HEK293 (cell line): ENCODE results near the gene MXD4.

ENCODE experiments used
- BCL11B ChIP-seq: fragments of 450-650 bp; formaldehyde crosslinking; IDR thresholded peaks from 2 replicates; pipeline ENCODE4 v1.5.1; 2016; ENCODE audit warnings: low read depth, missing biosample characterization, missing genetic modification characterization
- CTCF ChIP-seq: fragments of 450-650 bp; formaldehyde crosslinking; IDR thresholded peaks from 2 replicates; pipeline ENCODE4 v1.5.1; 2016; ENCODE audit warnings: missing biosample characterization, missing genetic modification characterization
- HIC1 ChIP-seq: fragments of 450-650 bp; formaldehyde crosslinking; IDR thresholded peaks from 2 replicates; pipeline ENCODE4 v1.5.1; 2016; ENCODE audit warnings: missing biosample characterization, missing genetic modification characterization
- SP2 ChIP-seq: fragments of 450-650 bp; formaldehyde crosslinking; IDR thresholded peaks from 2 replicates; pipeline ENCODE4 v1.5.1; 2016; ENCODE audit warnings: missing biosample characterization, missing genetic modification characterization
- ZNF239 ChIP-seq: fragments of 450-650 bp; formaldehyde crosslinking; IDR thresholded peaks from 2 replicates; pipeline ENCODE4 v1.5.1; 2016; ENCODE audit warnings: missing biosample characterization, missing genetic modification characterization
- ZNF302 ChIP-seq: fragments of 450-650 bp; formaldehyde crosslinking; IDR thresholded peaks from 2 replicates; pipeline ENCODE4 v1.5.1; 2016; ENCODE audit warnings: missing biosample characterization, missing genetic modification characterization, low read depth

- no peak for TF ChIP-seq CTCF (tag by site-specific recombination)
- TF ChIP-seq ZNF302 (tag by site-specific recombination), result no peak
- no peak for TF ChIP-seq HIC1 (tag by site-specific recombination)
- no peak for TF ChIP-seq BCL11B
- TF ChIP-seq ZNF239 (tag by site-specific recombination), result no peak
- TF ChIP-seq SP2 (tag by site-specific recombination), result no peak
These were observed 13.1 kb downstream of the MXD4 start for GRCh38 chr4:2248821-2249261.
